GM12873 (cell line): Measurements from ENCODE around the gene EPYC.

Source experiments
- CTCF ChIP-seq: IDR thresholded peaks from 2 replicates; pipeline ENCODE4 v1.5.1; 2012; ENCODE audit warnings: low read depth, mild to moderate bottlenecking, moderate library complexity, low read length, control low read depth; ENCODE audit not compliant: insufficient read depth; ENCODE audit errors: missing control alignments

The EPYC gene

GRCh38 chr12:91033251-91033650 lies 28.5 kb upstream of the EPYC start:
- no peak for TF ChIP-seq CTCF

GRCh38 chr12:91023326-91024004 lies 18.7 kb upstream of the EPYC start:
- TF ChIP-seq CTCF = no peak

- no peak for TF ChIP-seq CTCF
Observed at GRCh38 chr12:91021076-91021475, 16.3 kb upstream of the EPYC start.

DNA sequence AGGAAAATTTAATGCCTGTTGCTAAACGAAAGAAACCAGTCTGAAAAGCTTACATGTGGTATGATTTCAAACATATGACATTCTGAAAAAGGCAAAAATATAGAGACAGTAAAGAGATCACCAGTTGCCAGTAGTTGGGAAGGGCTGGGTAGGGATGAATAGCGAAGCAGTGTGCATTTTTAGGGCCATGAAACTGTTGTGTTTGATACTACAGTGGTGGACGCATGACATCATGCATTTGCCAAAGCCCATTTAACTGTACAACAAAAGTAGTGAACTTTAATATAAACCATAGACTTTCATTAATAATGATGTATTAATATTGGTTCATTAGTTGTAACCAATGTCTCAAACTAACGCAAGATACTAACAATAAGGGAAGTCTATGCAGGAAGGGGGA lies 14.7 kb upstream of the EPYC start:
- TF ChIP-seq CTCF = no peak

GRCh38 chr12:91017511-91018263 lies 12.9 kb upstream of the EPYC start:
- no peak for TF ChIP-seq CTCF

- TF ChIP-seq CTCF = no peak
Observed at GRCh38 chr12:91017043-91017442, 12.3 kb upstream of the EPYC start.

DNA sequence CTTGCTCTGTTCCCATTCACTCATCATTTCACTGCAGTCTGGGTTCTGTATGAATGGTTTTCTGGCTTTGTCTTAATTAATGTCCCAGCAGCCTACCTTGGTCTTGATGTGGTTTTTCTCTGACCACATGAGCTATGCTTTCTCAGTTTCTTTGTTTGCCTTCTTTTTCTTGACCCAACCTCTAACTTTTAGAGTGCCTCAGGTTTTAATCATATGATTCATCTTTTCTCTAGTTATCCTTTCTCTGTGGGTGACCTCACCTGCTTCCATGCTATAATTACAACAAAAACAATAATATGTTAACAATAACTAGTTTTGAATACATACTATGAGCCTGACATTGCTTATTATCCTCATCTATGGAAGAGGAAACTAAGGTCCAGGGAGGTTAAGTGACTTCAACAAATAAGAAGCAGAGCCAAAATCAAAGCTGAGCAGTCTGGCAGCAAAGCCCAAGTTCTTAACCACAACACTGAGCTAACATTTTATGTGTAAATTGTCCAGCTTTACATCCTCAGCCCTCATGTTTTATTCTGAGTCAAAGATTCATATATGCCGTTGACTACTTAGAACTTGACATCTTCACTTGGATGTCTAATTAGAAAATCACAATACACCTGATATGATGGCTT lies 4.7 kb upstream of the EPYC start:
- no peak for TF ChIP-seq CTCF
